Neural progenitor cell (in vitro differentiated cells): ENCODE results near the gene TMEM150C. TPM values are rescaled to one million over a fixed set of nuclear protein-coding genes. Genes with fewer than 3 reads are reported as not detected.

Experiments used
- DNase-seq: peaks from one replicate; pipeline ENCODE4 v3.0.0-alpha.2; 2016; ENCODE audit warnings: low spot score
- H2AFZ ChIP-seq: fragments of 200-600 bp; sonication (generic); replicated peaks from 2 replicates; pipeline ENCODE4 v1.6.1; 2016; ENCODE audit warnings: antibody characterized with exemption
- H3F3A ChIP-seq: fragments of 200-600 bp; sonication (generic); 2 replicates; pipeline ENCODE4 v1.6.1; 2016; ENCODE audit warnings: antibody characterized with exemption, low read depth
- H3K27ac ChIP-seq: fragments of 200-600 bp; sonication (generic); 2 replicates; pipeline ENCODE4 v1.5.1; 2016; ENCODE audit warnings: mild to moderate bottlenecking
- H3K27me3 ChIP-seq: fragments of 200-600 bp; sonication (generic); 2 replicates; pipeline ENCODE4 v1.6.1; 2016; ENCODE audit warnings: mild to moderate bottlenecking, moderate library complexity
- H3K36me3 ChIP-seq: fragments of 200-600 bp; sonication (generic); 2 replicates; pipeline ENCODE4 v1.5.1; 2016
- H3K4me1 ChIP-seq: fragments of 200-600 bp; sonication (generic); 2 replicates; pipeline ENCODE4 v1.6.1; 2016; ENCODE audit warnings: mixed run types
- H3K4me2 ChIP-seq: fragments of 200-600 bp; sonication (generic); 2 replicates; pipeline ENCODE4 v1.6.1; 2016
- H3K4me3 ChIP-seq: fragments of 200-600 bp; sonication (generic); 2 replicates; pipeline ENCODE4 v1.5.1; 2016
- H3K79me2 ChIP-seq: fragments of 200-600 bp; sonication (generic); 2 replicates; pipeline ENCODE4 v1.6.1; 2016; ENCODE audit warnings: low read depth
- H3K9ac ChIP-seq: fragments of 200-600 bp; sonication (generic); 2 replicates; pipeline ENCODE4 v1.6.1; 2016
- H3K9me3 ChIP-seq: fragments of 200-600 bp; sonication (generic); 2 replicates; pipeline ENCODE4 v1.5.1; 2016; ENCODE audit warnings: low read depth
- H4K20me1 ChIP-seq: fragments of 200-600 bp; sonication (generic); 2 replicates; pipeline ENCODE4 v1.6.1; 2016; ENCODE audit warnings: low read depth
- H3K27ac Mint-ChIP-seq: 3 replicates; pipeline ENCODE4 v1.8.0; 2021; ENCODE audit warnings: mixed read lengths
- H3K27me3 Mint-ChIP-seq: 2 replicates; pipeline ENCODE4 v1.8.0; 2022; ENCODE audit warnings: low read depth, mild to moderate bottlenecking, inconsistent platforms, moderate library complexity, mixed read lengths; ENCODE audit not compliant: insufficient read depth
- H3K36me3 Mint-ChIP-seq: 3 replicates; pipeline ENCODE4 v1.8.0; 2021; ENCODE audit warnings: mixed read lengths
- H3K4me1 Mint-ChIP-seq: 3 replicates; pipeline ENCODE4 v1.8.0; 2021; ENCODE audit warnings: mixed read lengths
- H3K4me3 Mint-ChIP-seq: 3 replicates; pipeline ENCODE4 v1.8.0; 2021; ENCODE audit warnings: mild to moderate bottlenecking, moderate library complexity, mixed read lengths
- H3K9me3 Mint-ChIP-seq: 3 replicates; pipeline ENCODE4 v1.8.0; 2020; ENCODE audit warnings: mixed read lengths
- EZH2 ChIP-seq: fragments of 200-600 bp; sonication (generic); IDR thresholded peaks from 2 replicates; pipeline ENCODE4 v1.6.1; 2017; ENCODE audit warnings: antibody characterized with exemption, mild to moderate bottlenecking, moderate library complexity
- EZH2phosphoT487 ChIP-seq: fragments of 200-600 bp; sonication (generic); IDR thresholded peaks from 2 replicates; pipeline ENCODE4 v1.6.1; 2017; ENCODE audit warnings: antibody characterized with exemption
- total RNA-seq: library from RNA; depleted of rRNA; stranded (reverse); fragments of >200 nt; gene quantifications from 2 replicates; pipeline ENCODE4 v1.2.3, GENCODE V29; 2015; ENCODE audit warnings: low replicate concordance
- TF ChIP-seq, protein P1 (sequence below): fragments of 200-600 bp; sonication (generic); IDR thresholded peaks from 2 replicates; pipeline ENCODE4 v1.5.1; 2017; ENCODE audit warnings: antibody characterized with exemption, mild to moderate bottlenecking

TMEM150C gene
- total RNA-seq, 1 donor from 2014 or later, result 3.8 TPM

DNA sequence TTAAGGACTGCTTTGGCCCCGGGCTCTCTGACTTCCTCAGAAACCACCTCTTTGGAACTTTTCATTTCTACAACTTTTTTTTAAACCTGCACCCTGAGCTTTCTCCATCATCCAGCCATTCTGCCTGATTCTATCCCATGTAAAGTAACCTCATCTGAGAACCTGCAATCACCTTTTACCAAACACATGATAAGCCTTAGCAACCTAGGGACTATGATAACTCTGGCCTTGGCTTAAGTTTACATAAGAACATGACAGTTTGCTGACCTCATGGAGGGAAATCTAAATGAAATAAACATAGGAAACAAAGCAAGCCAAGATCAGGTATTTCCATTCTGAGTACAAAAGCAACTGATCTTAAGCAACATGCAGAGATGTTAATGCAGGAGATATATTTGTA, 15.7 kb upstream of the TMEM150C start:
- Histone ChIP-seq H3K79me2 (no peaks in the 10 kb centered on the region), H4K20me1 (no peaks in the 10 kb centered on the region), H3K9ac (no peak overlapping the region), H2AFZ (no peak overlapping the region), H3K27ac (no peak overlapping the region), H3K4me1 (no peaks in the 10 kb centered on the region), H3K4me2 (no peak overlapping the region), H3K4me3 (no peak overlapping the region), H3K27me3 (no peaks in the 10 kb centered on the region), H3K9me3 (no peaks in the 10 kb centered on the region), H3F3A (no peaks in the 10 kb centered on the region), H3K36me3 (no peaks in the 10 kb centered on the region)
- H3K4me1 Mint-ChIP-seq, result no peaks in the 10 kb centered on the region
- peaks cover 2% of the 10 kb centered on the region for H3K9me3 Mint-ChIP-seq
- TF ChIP-seq EZH2phosphoT487 (no peak), EZH2 (no peak)
- TF ChIP-seq, protein P1, sequence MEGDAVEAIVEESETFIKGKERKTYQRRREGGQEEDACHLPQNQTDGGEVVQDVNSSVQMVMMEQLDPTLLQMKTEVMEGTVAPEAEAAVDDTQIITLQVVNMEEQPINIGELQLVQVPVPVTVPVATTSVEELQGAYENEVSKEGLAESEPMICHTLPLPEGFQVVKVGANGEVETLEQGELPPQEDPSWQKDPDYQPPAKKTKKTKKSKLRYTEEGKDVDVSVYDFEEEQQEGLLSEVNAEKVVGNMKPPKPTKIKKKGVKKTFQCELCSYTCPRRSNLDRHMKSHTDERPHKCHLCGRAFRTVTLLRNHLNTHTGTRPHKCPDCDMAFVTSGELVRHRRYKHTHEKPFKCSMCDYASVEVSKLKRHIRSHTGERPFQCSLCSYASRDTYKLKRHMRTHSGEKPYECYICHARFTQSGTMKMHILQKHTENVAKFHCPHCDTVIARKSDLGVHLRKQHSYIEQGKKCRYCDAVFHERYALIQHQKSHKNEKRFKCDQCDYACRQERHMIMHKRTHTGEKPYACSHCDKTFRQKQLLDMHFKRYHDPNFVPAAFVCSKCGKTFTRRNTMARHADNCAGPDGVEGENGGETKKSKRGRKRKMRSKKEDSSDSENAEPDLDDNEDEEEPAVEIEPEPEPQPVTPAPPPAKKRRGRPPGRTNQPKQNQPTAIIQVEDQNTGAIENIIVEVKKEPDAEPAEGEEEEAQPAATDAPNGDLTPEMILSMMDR, result no peak
- no peak overlapping the region for H3K27ac Mint-ChIP-seq
- DNase-seq, result no peak
- H3K36me3 Mint-ChIP-seq, result no peaks in the 10 kb centered on the region
- H3K27me3 Mint-ChIP-seq, result no peaks in the 10 kb centered on the region
- H3K4me3 Mint-ChIP-seq, result no peak overlapping the region

GRCh38 chr4:82569727-82570126, 7.9 kb upstream of the TMEM150C start:
- no peak overlapping the region for H3K27ac Mint-ChIP-seq
- no peak for DNase-seq
- peaks cover 4% of the 10 kb centered on the region for H3K27me3 Mint-ChIP-seq
- H3K9ac ChIP-seq, result no peak overlapping the region
- H3K27ac ChIP-seq, result no peak overlapping the region
- H3K4me3 Mint-ChIP-seq, result no peak overlapping the region
- no peak overlapping the region for H3K4me3 ChIP-seq
- no peaks in the 10 kb centered on the region for H3K79me2 ChIP-seq
- H3K27me3 ChIP-seq, result no peaks in the 10 kb centered on the region
- no peaks in the 10 kb centered on the region for H3K4me1 ChIP-seq
- H2AFZ ChIP-seq, result peak overlapping the region; percentile 82
- H3K4me1 Mint-ChIP-seq, result no peaks in the 10 kb centered on the region
- no peaks in the 10 kb centered on the region for H3K36me3 ChIP-seq
- H3K9me3 Mint-ChIP-seq, result no peaks in the 10 kb centered on the region
- H3K9me3 ChIP-seq, result no peaks in the 10 kb centered on the region
- TF ChIP-seq EZH2phosphoT487, result no peak
- TF ChIP-seq, protein P1, result no peak
- no peak for TF ChIP-seq EZH2
- no peaks in the 10 kb centered on the region for H4K20me1 ChIP-seq
- H3F3A ChIP-seq, result no peaks in the 10 kb centered on the region
- H3K36me3 Mint-ChIP-seq, result no peaks in the 10 kb centered on the region
- no peak overlapping the region for H3K4me2 ChIP-seq

- H3K36me3 Mint-ChIP-seq, result peaks cover under 1% of the 10 kb centered on the region
- no peak overlapping the region for H3K4me3 ChIP-seq
These were observed 7.3 kb upstream of the TMEM150C start for GRCh38 chr4:82569076-82569475.

More at GRCh38 chr4:82569076-82569475, 7.3 kb upstream of the TMEM150C start:
- no peak for TF ChIP-seq EZH2
- TF ChIP-seq EZH2phosphoT487, result no peak
- TF ChIP-seq, protein P1, result no peak
- H3K4me2 ChIP-seq, result no peak overlapping the region
- no peak overlapping the region for H3K27ac Mint-ChIP-seq
- no peaks in the 10 kb centered on the region for H3K9me3 ChIP-seq
- no peaks in the 10 kb centered on the region for H3K27me3 ChIP-seq
- no peaks in the 10 kb centered on the region for H3K9me3 Mint-ChIP-seq
- no peaks in the 10 kb centered on the region for H3K36me3 ChIP-seq
- H3K9ac ChIP-seq, result no peak overlapping the region
- H3F3A ChIP-seq, result no peaks in the 10 kb centered on the region
- no peak overlapping the region for H3K27ac ChIP-seq
- DNase-seq, result no peak
- H3K4me1 Mint-ChIP-seq, result no peaks in the 10 kb centered on the region
- peaks cover 4% of the 10 kb centered on the region for H3K27me3 Mint-ChIP-seq
- no peaks in the 10 kb centered on the region for H4K20me1 ChIP-seq
- no peaks in the 10 kb centered on the region for H3K4me1 ChIP-seq
- no peak overlapping the region for H3K4me3 Mint-ChIP-seq
- no peaks in the 10 kb centered on the region for H3K79me2 ChIP-seq
- peak overlapping the region; percentile 45 for H2AFZ ChIP-seq
